Measurements from ENCODE around the gene SLC24A1.

SLC24A1 gene

DNA sequence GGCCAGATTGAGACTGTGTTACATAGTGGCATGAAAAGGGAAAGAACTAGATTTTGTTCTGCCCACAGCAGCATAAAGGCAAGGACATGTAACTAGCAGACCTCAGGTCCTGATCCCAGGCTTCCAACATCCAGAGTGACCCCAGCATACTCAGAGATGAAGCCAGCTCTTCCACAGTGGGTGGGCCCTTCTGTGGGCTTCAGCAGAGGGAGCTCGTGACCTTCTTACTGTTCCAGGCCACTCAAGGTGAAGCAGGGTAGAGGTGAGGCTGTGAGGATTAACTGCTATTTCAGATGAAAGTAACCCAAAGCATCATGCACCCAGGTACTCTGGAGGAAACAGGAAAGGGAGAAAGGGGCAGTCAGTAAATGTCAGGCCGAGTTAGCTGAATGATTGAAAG lies 905 bp upstream of the SLC24A1 start:
- TF ChIP-seq, protein P1, sequence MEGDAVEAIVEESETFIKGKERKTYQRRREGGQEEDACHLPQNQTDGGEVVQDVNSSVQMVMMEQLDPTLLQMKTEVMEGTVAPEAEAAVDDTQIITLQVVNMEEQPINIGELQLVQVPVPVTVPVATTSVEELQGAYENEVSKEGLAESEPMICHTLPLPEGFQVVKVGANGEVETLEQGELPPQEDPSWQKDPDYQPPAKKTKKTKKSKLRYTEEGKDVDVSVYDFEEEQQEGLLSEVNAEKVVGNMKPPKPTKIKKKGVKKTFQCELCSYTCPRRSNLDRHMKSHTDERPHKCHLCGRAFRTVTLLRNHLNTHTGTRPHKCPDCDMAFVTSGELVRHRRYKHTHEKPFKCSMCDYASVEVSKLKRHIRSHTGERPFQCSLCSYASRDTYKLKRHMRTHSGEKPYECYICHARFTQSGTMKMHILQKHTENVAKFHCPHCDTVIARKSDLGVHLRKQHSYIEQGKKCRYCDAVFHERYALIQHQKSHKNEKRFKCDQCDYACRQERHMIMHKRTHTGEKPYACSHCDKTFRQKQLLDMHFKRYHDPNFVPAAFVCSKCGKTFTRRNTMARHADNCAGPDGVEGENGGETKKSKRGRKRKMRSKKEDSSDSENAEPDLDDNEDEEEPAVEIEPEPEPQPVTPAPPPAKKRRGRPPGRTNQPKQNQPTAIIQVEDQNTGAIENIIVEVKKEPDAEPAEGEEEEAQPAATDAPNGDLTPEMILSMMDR (IDR thresholded peaks at IDR 0.05) = no peak

DNA sequence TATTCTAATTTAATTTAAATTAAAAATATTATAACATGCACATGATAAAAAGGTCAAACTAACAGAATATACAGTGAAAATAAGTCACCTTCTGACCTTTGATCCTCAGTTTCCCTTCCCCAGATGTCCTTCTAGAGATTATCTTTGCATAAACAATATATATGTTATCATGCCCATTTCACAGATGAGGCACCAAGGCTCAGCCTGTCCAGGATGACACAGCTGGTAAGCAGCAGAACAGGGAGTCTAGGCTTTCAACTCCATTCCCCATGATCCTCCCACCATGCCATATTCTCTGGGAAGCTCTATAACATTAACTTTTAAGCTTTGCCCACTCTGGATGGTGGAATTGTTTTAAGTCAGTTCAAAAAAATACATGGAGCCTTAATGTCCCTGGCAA lies 1.4 kb downstream of the SLC24A1 start:
- TF ChIP-seq, protein P1 (IDR thresholded peaks at IDR 0.05) = no peak

DNA sequence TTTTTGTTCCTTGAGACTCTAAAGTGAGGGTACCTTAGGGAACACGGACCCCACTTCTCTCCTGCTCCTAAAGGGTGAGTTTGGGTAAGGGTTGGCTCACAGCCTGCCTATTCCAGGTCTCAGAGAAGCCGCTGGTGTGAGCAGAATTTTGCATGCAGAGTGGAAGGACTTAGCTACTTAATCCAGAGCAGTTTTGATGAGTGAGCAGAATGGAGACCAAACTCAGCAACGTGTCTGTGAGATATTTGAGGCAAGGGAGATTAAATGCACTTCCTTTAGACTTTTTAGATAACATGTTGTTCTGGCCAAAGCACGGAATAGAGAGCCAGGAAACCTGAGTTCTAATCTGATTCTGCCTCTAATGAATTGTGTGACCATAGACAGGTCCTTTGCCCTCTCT lies 5.1 kb downstream of the SLC24A1 start:
- TF ChIP-seq, protein P1 (IDR thresholded peaks at IDR 0.05) = no peak

DNA sequence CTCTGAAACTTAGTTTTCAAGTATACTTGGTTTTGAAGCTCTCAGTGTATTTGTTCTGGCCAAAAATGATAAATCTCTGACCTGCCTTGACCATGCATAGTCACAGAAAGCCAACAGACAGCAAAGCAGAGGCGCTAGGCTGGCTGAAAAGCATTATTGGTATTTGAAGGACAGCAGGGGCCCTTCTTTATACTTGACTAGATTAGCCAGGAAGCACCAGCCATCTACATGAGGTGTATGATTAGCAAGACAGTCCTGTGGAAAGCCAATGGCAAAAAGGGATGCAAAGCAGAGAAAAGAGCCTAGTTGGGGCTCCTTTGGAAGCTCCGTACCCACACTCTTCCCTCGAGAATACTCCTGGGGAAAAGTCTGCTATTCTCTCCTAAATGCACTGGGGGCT lies 7.8 kb downstream of the SLC24A1 start:
- TF ChIP-seq, protein P1 (IDR thresholded peaks at IDR 0.05) = no peak

DNA sequence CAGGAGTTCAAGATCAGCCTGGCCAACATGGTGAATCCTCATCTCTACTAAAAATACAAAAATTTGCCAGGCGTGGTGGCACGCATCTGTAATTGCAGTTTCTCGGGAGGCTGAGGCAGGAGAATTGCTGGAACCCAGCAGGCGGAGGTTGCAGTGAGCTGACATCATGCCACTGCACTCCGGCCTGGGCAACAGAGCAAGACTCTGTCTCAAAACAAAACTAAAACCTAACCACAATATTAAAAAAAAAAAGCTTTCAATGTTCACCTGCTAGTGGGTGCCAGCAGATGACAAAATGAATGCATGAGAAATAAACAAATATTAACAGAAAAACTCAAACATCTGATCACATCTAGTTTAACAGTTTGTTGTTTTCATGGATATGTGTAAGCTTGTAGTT lies 9.0 kb downstream of the SLC24A1 start:
- TF ChIP-seq, protein P1 (IDR thresholded peaks at IDR 0.05) = no peak

DNA sequence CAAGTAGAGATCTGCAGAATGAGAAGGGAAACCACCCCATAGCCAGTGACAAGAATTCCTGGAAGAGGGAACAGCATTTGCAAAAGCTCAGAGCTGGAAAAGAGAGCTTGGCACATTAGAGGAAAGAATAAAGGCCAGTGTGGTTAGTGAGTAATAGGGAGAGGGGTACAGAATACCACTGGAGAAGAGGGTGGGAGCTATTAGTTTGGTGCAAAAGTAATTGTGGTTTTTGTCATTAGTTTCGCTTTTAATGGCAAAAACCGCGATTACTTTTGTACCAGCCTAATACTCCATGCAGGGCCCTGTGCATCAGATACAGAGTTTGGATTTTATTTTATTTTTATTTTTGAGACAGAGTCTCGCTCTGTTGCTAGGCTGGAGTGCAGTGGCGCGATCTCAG lies 9.8 kb downstream of the SLC24A1 start:
- TF ChIP-seq, protein P1 (IDR thresholded peaks at IDR 0.05) = no peak

DNA sequence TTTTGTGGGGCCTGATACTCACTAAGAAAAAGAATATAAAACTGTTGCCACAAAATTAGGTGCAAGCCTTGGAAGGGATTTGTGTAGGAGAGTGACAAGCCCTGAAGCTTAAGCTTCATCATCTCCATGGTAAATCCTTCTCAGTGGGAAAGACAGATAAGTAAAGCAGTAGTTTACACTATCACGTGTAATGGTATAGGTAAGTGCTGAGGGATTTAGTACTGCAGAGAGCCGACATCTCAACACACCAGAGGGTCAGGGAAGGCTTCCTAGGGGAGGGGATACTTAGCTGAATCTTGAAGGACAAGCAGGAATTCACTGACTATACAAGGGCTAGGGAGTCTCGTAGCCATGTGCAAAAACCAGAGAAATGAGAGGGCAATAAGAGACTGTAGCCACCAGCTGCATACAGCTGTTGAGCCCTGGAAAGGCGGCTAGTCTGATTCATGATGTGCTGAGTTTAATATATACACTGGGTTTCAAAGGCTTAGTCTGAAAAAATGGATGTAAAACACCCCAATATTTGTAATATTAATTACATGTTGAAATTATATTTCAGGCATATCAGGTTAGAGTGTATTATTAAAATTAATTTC lies 11.1 kb downstream of the SLC24A1 start:
- TF ChIP-seq, protein P1 (IDR thresholded peaks at IDR 0.05) = no peak

DNA sequence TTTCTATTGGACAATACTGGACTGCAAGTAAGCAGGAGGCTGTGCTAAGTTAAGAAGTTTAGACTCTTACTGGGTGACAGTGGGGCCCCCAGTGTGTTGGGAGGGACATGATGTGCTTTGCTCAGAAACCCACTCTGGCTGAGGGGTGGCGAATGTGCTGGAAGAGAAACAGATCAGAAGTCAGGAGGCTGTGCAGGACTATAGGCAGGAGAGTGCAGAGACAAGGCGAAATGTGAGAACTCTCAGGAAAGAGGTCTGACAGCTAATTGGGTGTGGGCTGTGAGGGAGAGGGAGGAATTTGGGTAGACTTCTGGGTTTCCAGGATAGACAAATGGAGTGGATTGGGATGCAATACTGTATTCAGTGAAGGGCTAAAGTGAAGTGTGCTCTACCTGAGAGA lies 12.0 kb downstream of the SLC24A1 start:
- TF ChIP-seq, protein P1 (IDR thresholded peaks at IDR 0.05) = no peak

Measured in LNCAP (cell line).